Right lobe of liver (tissue), 4 donors: ENCODE results near the gene SPTBN2.
"Not testable (repeated sequence)": the region's sequence is repeated elsewhere in the genome, so short reads cannot be mapped to it uniquely, and the experiment has no call there.

ENCODE experiments used
- POLR2A ChIP-seq: fragments of 450-650 bp; IDR thresholded peaks from one replicate; pipeline ENCODE4 v1.6.1; 2017; ENCODE audit warnings: antibody characterized with exemption, mild to moderate bottlenecking
- TF ChIP-seq, protein P1 (sequence below), 4 donors: fragments of 200-600 bp in 3 of 4; fragments of 450-650 bp in 1 of 4; IDR thresholded peaks; one replicate each; pipeline versions ENCODE4 v1.5.1 to v1.8.0; 2016 to 2022; ENCODE audit warnings: antibody characterized with exemption in 4 of 4, mild to moderate bottlenecking in 2 of 4
- donor health status: DM: no; HTN: no; CAD: no.
- donor health status: DM: no; HTN: no; CAD: no.
- donor health status: DM: no; HTN: yes; CAD: no.

DNA sequence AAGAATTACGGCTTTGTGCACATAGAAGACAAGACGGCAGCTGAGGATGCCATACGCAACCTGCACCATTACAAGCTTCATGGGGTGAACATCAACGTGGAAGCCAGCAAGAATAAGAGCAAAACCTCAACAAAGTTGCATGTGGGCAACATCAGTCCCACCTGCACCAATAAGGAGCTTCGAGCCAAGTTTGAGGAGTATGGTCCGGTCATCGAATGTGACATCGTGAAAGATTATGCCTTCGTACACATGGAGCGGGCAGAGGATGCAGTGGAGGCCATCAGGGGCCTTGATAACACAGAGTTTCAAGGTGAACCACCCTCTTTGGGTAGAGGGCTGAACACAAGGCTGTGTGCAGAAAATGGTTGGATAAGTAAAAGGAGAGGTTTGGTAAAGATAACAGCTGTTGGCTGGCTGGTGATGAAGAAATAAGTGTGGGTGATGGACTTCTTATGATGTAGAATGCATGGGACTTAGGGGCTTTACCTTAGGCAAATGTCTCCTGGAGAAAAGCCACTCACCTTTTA lies 89.1 kb downstream of the SPTBN2 start:
- TF ChIP-seq, protein P1, sequence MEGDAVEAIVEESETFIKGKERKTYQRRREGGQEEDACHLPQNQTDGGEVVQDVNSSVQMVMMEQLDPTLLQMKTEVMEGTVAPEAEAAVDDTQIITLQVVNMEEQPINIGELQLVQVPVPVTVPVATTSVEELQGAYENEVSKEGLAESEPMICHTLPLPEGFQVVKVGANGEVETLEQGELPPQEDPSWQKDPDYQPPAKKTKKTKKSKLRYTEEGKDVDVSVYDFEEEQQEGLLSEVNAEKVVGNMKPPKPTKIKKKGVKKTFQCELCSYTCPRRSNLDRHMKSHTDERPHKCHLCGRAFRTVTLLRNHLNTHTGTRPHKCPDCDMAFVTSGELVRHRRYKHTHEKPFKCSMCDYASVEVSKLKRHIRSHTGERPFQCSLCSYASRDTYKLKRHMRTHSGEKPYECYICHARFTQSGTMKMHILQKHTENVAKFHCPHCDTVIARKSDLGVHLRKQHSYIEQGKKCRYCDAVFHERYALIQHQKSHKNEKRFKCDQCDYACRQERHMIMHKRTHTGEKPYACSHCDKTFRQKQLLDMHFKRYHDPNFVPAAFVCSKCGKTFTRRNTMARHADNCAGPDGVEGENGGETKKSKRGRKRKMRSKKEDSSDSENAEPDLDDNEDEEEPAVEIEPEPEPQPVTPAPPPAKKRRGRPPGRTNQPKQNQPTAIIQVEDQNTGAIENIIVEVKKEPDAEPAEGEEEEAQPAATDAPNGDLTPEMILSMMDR (IDR thresholded peaks at IDR 0.05), result not testable (repeated sequence)
- not testable (repeated sequence) for TF ChIP-seq POLR2A
